GM12892 (cell line): ENCODE measurements around the gene CD58.

Experiments
- POLR2A ChIP-seq: IDR thresholded peaks from 2 replicates; pipeline ENCODE4 v1.6.1; 2011; ENCODE audit warnings: low read depth, low read length, control low read depth
- POLR2AphosphoS5 ChIP-seq: IDR thresholded peaks from 2 replicates; pipeline ENCODE4 v1.6.1; 2011; ENCODE audit warnings: low read depth, low read length, control low read depth
- TAF1 ChIP-seq: IDR thresholded peaks from 2 replicates; pipeline ENCODE4 v1.6.1; 2011; ENCODE audit warnings: low read depth, mild to moderate bottlenecking, control low read depth, low read length, borderline replicate concordance

GRCh38 chr1:116525440-116525839 lies 45.4 kb downstream of the CD58 start:
- TF ChIP-seq POLR2A (peak; percentile 48; the same call in 1 of the 2 replicates), TAF1 (no peak), POLR2AphosphoS5 (no peak)
